Measurements from ENCODE around the gene EBLN2. TPM values are rescaled to one million over a fixed set of nuclear protein-coding genes. Genes with fewer than 3 reads are reported as not detected.

The EBLN2 gene
- total and polyA plus RNA-seq, 2 donors (not counting 3 experiments of a cell fraction or from before 2014, with no cell fraction given), result 2.5 to 7.3 TPM

GRCh38 chr3:73070675-73071575 is 9.5 kb downstream of the EBLN2 start:
- intact Hi-C loops (cut with micrococcal nuclease) (no loop called here), dilution Hi-C loops (cut with MboI; ENCODE audit: extremely low pct_ligation_motif_present, low sequenced_read_pairs) (no loop called here)
- no peaks in the 10 kb centered on the region for H3K27me3 ChIP-seq (ENCODE audit: control insufficient read depth in 2 of 2, insufficient read depth in 2 of 2, low read length in 2 of 2)
- H3K27ac ChIP-seq (ENCODE audit: insufficient read depth, low read depth, low read length), result no peak overlapping the region
- ChIA-PET POLR2A (no interaction called here), CTCF (no interaction called here)
- H3K9me3 ChIP-seq (replicated peaks; ENCODE audit: control insufficient read depth, insufficient read depth, low read length), result no peaks in the 10 kb centered on the region
- no peaks in the 10 kb centered on the region for H3K36me3 ChIP-seq (ENCODE audit: control insufficient read depth in 2 of 2, extremely low read depth in 1 of 2, insufficient read depth in 2 of 2, low read length in 2 of 2)
- TF ChIP-seq MYC (IDR thresholded peaks at IDR 0.05; ENCODE audit: low read depth, low read length) (no peak), POLR2A (IDR thresholded peaks at IDR 0.05; ENCODE audit: low read depth, low read length) (no peak), POLR2AphosphoS5 (IDR thresholded peaks at IDR 0.05; ENCODE audit: insufficient read depth, low read depth, low read length) (no peak), MAX (IDR thresholded peaks at IDR 0.05; ENCODE audit: insufficient read depth, insufficient read length) (no peak), GATA2 (IDR thresholded peaks at IDR 0.05; ENCODE audit: insufficient read depth, insufficient read length, low read depth, low read length) (no peak), FOS (IDR thresholded peaks at IDR 0.05; ENCODE audit: borderline replicate concordance, insufficient read depth, low read length) (no peak), CTCF (IDR thresholded peaks at IDR 0.05; ENCODE audit: extremely low read depth in 1 of 2, insufficient read depth in 1 of 2, low read depth in 1 of 2, low read length in 2 of 2) (no peak), JUN (IDR thresholded peaks at IDR 0.05; ENCODE audit: borderline replicate concordance, insufficient read depth, insufficient read length, low read depth) (no peak), EZH2 (IDR thresholded peaks at IDR 0.05; ENCODE audit: borderline replicate concordance, low read depth, low read length, severe bottlenecking) (no peak)
- H3K79me2 ChIP-seq (ENCODE audit: control insufficient read depth, insufficient read depth, low read length), result no peaks in the 10 kb centered on the region
- no peaks in the 10 kb centered on the region for H3K4me1 ChIP-seq (ENCODE audit: control insufficient read depth, extremely low read depth, insufficient read depth, low read length)
- no peak overlapping the region for H2AFZ ChIP-seq (ENCODE audit: low read depth, low read length)
- H3K9ac ChIP-seq (replicated peaks; ENCODE audit: extremely low read depth, insufficient read depth, low read length), result no peak overlapping the region
- DNase-seq (ENCODE audit: low read depth, low spot score) (no peak), FAIRE-seq (no peak)
- H3K9me1 ChIP-seq (replicated peaks; ENCODE audit: control insufficient read depth, extremely low read depth, insufficient read depth, low read length), result no peaks in the 10 kb centered on the region
- no TSS peak for BruUV-seq (replicated peaks)
- H3K4me2 ChIP-seq (ENCODE audit: insufficient read depth, low read length), result no peak overlapping the region
- H3K4me3 ChIP-seq (replicated peaks in 1 of 3; ENCODE audit: insufficient read depth in 1 of 3, low read depth in 1 of 3, low read length in 3 of 3), result no peak overlapping the region
- no peaks in the 10 kb centered on the region for H4K20me1 ChIP-seq (replicated peaks; ENCODE audit: control insufficient read depth, extremely low read depth, insufficient read depth, low read length)
